Left cardiac atrium (tissue), 4 donors: ENCODE data around the gene TOP1. TPM values are rescaled to one million over a fixed set of nuclear protein-coding genes. Genes with fewer than 3 reads are reported as not detected.

Experiments
- ATAC-seq, 2 donors: fragments of 200-7000 bp; cut with Tn5 transposase; one replicate each; pipeline ENCODE4 v1.9.1; 2020; ENCODE audit warnings: mild to moderate bottlenecking in 2 of 2, moderate library complexity in 2 of 2
- DNase-seq: peaks from one replicate; pipeline ENCODE4 v3.0.0-alpha.2; 2020
- intact Hi-C, 2 donors: fragments of 100-400 bp; cut with DNase I; formaldehyde crosslinking; loops; one replicate each; pipeline versions ENCODE4 v1.14.1 to v1.15.1; 2022 to 2023
- total RNA-seq, 2 donors: library from RNA; stranded (reverse); fragmentation: NEBNext Ultra II Directional; extraction: Animal tissue kit (Norgen Biotek cat#: 25700); gene quantifications; one replicate each; pipeline ENCODE4 v1.2.1, GENCODE V29; 2021
- donor health status: DM: no; HTN: yes; CAD: no.
- donor health status: DM: no; HTN: yes; CAD: no; lungs with severe emphysema.
- donor health status: DM: yes; HTN: yes; CAD: no.
- donor health status: Dilated cardiomyopathy.

TOP1 gene
- total RNA-seq, 2 donors from 2014 or later, result 26.8 to 30.4 TPM

DNA sequence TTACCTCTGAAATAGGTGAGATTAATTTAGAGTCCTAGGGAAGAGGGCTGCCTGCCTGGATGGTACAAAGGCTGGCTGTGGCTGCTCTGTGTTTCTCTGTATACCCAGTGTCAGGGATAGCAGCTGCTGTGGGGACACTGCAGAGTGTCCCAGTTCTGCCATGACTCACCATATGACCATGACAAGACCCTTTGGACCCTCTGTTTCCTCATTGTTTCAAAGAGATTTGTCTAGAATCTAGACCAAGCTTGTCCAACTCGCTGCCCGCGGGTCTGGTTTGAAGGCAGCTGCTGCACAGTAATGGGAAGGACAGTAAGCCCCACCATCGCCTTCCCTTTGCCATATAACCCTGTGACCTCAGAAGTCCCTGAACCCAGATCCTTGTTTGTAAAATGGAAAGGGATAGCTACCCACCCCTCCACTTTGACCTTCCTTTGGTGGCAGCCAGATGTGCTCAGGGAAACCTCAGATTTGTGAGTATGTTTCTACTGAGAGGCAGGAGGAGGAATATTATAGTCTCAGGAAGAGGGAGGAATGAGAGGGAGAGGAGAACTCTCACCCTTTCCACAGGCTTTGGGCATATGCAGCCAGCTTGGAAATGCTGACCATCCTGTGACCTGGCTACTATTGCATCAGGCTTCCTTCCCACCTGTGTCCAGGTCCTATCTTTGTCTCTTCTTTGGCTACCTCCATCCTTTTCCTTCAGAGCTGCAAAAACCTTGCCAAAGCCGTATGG lies 122.7 kb downstream of the TOP1 start:
- DNase-seq (no peak), ATAC-seq (no peak)
- intact Hi-C loops, result no loop called here

DNA sequence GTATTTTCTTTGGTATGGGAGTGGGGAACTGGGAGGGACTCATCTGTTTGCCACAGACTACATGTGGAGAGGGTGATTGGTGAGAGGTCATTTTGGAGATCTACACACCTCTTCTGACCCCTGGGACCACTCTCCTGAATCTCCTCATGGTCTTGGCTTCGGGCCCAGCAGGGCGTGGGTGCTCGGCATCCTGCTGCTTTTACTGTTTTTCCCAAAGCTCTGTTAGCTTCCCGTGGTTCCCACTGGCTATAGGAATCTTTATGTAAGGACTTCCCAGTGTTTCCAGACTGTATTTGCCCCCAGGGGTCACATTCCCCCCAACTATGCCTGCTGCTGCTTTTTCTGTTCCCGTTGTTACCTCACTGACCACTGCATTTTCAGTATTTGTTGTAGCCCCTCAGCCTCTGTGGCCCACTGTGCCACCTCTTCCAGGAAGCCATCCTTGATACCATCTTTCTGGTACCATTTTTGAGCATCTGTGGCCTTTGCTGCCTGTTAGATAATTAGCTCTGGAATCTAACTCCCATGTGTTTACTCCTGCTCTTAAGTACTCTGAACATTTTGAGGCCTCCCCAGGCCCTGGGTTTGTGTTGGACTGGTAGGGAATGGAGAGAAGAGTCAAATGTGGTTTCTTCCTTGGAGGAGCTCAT lies 123.6 kb downstream of the TOP1 start:
- intact Hi-C loops, result no loop called here
- no peak for ATAC-seq
- no peak for DNase-seq

DNA sequence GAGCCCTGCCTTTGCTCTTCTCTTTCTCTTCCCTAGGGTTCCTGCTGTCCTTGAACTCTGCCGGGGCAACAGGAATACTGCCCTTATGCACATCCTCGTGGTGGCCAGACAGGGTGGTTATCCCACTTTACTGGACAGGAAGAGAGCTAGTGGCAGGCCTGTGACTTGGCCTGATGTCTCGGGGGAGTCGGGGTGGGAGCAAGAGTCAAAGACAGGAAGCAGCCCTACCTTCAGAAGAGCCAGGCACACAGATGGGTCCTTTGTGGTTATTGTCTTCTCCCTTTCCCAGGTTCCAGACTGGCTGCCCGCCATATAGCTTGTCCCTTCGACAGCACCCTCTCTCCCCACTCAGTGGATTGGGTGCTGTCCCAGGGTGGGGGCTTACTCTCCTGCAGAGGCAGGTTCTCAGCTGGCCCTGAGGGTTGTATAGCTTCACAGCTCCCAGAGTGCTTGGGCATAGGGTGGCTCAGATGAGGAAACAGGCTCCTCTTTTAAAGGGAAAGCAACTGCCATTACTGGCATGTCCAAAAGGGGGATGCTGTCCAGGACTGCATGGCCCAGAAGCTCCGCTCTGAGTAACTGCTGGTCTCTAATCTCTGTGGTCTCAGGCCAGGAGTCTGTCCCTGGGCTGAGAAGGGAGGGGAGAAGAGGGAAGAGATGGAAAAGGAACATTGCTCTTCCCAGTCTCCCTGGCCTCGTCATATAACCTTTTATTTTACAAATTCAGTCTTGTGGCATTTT lies 126.0 kb downstream of the TOP1 start:
- ATAC-seq, result peak; percentile 58 to 61
- DNase-seq, result no peak
- intact Hi-C loops, result no loop called here

DNA sequence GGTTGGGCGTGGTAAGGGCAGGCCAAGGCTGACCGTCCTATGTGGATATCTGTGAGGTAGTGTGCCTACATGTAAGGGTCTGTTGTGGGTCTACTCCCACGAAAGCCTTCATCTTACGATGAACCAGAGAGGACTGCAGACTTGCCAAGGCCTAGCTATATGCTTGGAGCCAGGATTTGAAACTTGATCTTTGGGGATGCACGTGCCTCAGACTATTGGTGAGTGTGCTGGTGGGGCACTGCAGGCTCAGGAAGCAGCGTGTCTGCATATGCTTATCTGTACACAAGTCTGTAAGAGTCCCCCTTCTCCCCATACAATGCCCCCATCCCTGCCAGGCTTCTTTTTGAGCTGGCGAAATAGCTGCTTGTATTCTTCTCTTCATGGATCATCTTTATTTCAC lies 126.6 kb downstream of the TOP1 start:
- no peak for DNase-seq
- ATAC-seq, result no peak
- intact Hi-C loops, result no loop called here

DNA sequence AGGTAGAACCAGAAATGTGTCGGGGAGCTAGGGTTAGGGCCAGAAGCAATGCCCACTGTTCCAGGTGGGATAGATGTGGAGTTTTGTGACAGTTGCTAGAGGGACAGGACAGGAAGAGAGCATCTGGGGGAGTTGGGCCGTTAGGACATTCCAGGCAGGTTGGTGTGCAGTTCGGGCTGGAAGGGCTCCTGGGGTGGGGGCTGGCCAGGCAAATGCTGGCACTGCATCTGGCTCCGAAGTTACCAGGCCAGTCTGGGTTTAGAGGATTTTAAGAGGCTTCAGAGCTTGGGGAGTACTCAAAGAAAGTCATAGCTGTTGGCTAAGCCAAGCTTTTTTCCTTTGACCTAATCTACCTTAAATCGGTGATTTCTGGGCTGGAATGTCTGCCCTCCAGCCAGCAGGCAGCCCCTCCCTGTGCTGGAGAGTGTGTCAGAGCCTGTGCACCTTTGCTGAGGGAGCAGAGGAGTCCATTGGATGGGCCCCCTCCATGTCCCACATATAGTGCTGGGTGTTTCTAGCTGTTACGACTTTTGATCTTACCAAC lies 129.5 kb downstream of the TOP1 start:
- no peak for DNase-seq
- intact Hi-C loops, result no loop called here
- ATAC-seq, result no peak

DNA sequence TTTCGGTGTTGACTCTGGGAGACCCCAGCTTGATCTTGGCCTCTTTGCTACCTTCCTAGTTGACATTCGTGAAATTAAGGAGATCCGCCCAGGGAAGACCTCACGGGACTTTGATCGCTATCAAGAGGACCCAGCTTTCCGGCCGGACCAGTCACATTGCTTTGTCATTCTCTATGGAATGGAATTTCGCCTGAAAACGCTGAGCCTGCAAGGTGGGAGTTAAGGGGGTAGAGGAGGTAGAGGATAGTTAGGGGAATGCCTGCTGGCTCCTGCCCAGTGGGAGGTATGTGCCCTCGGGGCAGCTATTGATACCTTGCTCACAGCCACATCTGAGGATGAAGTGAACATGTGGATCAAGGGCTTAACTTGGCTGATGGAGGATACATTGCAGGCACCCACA lies 130.9 kb downstream of the TOP1 start:
- intact Hi-C loops, result no loop called here
- ATAC-seq (no peak), DNase-seq (no peak)

DNA sequence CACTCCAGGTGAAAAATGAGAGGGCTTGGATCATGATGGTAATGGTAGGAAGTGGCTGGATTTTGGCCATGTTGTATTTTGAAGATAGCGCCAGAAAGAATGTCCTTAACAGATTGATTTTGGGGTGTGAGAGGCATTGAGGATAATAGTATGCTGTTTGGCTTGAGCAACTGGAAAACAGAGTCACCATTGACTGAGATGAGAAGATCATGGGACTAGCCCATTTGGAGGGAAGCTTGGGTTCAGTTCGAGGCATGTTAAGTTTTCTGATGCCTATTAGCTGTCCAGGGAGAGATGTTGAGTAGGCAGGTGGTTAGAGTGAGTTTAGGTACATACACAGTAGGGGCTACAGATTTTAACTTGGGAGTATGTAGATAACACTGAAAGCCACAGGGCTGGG lies 132.1 kb downstream of the TOP1 start:
- no peak for ATAC-seq
- intact Hi-C loops, result no loop called here
- DNase-seq, result no peak

DNA sequence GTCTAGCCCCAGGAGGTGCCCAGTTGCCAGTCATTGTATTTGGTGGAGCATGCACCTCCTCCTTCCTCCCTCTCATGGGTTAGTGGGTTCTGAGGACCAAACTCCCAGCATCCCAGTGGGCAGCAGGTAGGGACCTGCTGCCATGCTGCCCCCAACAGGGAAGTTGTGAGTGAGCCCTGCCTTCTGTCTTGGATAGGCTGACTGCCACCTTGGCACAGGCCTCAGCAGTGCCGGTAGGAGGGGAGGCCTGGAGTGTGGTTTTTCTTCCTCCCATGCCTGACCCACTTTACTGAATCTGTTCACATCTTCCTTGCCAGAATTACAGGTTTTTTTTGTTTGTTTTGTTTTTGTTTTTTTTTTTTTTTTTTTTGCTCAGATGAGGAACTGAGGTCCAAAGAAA lies 133.3 kb downstream of the TOP1 start:
- DNase-seq (no peak), ATAC-seq (no peak)
- intact Hi-C loops, result no loop called here

DNA sequence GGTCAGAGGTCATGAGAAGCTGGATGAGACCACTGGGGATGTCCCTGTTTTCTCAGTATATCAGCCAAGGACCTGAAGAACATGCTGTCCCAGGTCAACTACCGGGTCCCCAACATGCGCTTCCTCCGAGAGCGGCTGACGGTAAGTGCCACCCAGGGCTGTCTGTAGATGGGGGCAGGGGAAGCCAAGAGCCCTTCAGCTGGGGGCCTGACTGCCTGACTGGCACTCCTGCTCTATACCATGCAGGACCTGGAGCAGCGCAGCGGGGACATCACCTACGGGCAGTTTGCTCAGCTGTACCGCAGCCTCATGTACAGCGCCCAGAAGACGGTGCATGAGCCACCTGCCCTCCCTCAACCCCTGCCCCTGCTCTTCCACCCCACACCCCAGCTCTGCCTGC lies 133.8 kb downstream of the TOP1 start:
- ATAC-seq (no peak), DNase-seq (no peak)
- intact Hi-C loops, result no loop called here

DNA sequence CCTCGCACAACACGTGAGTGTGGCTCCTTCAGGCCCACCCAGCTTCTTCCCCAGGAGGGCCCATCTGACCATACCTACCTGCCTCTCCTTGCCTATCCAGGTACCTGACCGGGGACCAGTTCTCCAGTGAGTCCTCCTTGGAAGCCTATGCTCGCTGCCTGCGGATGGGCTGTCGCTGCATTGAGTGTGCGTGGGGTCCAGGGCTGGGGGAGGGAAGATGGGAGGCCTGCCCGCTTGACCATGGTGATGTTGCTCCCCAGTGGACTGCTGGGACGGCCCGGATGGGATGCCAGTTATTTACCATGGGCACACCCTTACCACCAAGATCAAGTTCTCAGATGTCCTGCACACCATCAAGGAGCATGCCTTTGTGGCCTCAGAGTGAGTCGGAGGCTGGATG lies 135.2 kb downstream of the TOP1 start:
- ATAC-seq, result no peak
- DNase-seq, result no peak
- intact Hi-C loops, result no loop called here

DNA sequence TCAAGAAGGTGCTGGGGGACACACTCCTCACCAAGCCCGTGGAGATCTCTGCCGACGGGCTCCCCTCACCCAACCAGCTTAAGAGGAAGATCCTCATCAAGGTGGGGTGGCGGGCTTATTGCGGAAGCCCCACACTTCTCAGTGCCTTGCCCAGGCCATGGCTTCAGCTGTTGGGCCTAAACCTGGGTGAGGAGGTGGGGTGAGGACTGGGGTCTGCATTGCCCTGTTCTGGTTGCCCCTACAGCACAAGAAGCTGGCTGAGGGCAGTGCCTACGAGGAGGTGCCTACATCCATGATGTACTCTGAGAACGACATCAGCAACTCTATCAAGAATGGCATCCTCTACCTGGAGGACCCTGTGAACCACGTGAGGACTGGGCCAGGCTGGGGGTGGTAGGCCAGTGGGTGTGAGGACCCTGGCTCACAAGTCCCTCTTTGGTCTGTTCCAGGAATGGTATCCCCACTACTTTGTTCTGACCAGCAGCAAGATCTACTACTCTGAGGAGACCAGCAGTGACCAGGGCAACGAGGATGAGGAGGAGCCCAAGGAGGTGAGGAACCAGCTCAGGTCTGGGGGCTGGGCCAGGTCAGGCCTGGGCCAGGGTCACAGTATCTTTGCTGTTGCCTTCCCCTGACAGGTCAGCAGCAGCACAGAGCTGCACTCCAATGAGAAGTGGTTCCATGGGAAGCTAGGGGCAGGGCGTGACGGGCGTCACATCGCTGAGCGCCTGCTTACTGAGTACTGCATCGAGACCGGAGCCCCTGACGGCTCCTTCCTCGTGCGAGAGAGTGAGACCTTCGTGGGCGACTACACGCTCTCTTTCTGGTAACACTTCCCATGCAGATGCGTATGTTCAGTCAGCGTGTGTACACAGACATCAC lies 136.6 kb downstream of the TOP1 start:
- intact Hi-C loops, result no loop called here
- DNase-seq, result no peak
- ATAC-seq, result no peak

DNA sequence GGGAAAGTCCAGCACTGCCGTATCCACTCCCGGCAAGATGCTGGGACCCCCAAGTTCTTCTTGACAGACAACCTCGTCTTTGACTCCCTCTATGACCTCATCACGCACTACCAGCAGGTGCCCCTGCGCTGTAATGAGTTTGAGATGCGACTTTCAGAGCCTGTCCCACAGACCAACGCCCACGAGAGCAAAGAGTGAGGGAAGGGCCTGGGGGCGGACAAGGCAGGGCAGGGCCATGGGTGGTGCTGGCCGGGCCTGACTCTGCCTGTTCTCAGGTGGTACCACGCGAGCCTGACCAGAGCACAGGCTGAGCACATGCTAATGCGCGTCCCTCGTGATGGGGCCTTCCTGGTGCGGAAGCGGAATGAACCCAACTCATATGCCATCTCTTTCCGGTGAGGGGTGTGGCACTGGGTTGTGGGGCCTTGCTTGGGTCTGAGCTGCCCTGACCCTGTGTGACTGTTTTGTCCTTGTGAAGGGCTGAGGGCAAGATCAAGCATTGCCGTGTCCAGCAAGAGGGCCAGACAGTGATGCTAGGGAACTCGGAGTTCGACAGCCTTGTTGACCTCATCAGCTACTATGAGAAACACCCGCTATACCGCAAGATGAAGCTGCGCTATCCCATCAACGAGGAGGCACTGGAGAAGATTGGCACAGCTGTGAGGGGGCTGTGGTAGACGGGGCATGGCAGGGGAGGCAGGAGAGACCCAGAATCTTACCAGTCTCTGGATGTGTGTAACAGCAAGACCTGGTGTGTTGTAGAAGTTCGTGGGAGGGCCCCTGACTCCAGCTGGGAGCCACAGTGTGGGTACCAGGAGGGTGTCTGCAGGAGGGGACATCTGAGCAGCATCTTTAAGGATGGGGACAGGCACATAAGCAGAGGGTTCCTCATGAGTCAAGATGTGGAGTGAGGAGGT lies 137.8 kb downstream of the TOP1 start:
- DNase-seq (no peak), ATAC-seq (no peak)
- intact Hi-C loops, result no loop called here

DNA sequence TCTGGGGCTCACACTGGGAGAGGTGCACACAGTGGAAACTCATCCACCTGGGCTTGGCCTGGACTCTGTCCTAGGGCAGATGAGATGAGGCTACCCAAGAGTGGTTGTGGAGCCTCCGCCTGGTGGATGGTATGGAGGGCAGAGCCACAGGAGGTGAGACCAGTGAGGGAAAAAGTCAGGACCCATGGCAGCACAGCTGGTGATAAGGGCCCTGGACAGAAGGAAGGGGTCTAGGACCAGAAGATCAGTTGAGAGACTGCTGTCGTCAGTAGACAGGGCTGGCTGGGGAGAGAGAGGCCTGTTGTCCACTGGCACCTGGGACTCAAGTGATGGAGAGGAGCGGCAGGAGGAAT lies 138.5 kb downstream of the TOP1 start:
- intact Hi-C loops, result no loop called here
- ATAC-seq, result no peak
- no peak for DNase-seq

DNA sequence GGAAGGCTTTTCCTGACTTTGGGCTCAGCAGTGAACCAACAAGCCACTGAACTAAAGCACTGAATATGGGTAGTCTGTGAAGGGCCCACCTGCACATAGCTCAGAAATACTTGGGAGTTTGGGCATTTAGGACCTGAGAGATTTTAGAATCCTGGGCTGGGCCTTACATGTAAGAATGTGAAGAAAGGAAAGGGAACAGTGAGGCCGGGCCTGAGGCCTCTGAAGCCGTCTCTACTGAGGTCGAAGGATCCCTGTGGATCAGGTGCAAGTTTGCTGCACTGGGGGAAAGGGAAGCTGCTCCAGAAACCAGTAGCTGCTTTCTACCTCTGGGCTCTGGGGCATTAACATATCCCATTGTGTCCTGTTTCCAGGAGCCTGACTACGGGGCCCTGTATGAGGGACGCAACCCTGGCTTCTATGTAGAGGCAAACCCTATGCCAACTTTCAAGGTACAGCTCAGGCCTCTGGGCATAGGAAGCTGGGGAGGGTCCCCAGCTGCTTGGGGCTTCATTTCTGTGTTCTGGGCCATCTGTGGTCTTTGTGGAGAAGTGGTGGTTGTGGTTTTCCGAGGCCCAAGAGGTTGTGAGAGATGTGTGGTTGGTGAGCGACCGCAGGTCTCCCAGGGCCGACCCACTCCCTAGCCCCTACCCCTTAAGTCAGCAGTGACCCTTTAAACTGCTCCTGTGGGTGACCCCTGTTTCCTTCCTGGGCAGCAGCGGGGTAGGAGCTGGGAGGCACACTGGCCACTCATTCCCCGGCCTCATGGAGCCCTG lies 139.0 kb downstream of the TOP1 start:
- intact Hi-C loops, result no loop called here
- ATAC-seq, result no peak
- no peak for DNase-seq

DNA sequence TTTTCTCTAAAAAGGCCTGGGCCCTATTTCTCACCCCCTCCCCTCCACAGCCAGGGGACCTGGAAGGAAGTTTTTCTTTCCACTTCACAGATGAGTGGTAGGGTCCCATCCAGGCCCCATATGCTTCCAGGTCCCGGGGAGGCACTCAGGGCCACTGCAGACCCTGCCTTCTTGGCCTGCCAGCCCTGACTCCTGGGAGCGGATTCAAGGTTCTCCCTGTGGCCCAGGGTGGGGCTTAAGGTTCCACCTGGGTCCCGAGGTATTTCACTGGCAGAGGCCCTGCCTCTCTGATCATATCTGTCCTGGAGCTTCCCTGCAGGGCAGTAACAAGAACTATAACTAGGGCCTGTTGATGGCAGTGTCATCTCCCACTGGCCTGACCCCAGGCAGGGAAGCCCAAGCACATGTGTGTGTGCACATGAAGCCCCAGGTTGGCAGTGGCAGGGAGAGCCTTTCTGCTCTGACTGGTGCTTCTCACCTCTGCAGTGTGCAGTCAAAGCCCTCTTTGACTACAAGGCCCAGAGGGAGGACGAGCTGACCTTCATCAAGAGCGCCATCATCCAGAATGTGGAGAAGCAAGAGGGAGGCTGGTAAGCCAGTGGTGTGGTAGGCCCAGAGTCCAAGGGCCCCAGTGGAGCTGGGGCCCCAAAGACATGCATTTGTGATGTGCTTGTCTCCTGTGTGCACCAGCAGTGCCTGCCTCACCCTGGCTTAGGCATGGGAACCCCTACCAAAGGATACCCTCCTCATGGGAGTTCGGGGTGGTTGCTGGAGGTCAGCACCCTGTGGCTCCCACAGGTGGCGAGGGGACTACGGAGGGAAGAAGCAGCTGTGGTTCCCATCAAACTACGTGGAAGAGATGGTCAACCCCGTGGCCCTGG lies 139.9 kb downstream of the TOP1 start:
- ATAC-seq (no peak), DNase-seq (no peak)
- intact Hi-C loops, result no loop called here

DNA sequence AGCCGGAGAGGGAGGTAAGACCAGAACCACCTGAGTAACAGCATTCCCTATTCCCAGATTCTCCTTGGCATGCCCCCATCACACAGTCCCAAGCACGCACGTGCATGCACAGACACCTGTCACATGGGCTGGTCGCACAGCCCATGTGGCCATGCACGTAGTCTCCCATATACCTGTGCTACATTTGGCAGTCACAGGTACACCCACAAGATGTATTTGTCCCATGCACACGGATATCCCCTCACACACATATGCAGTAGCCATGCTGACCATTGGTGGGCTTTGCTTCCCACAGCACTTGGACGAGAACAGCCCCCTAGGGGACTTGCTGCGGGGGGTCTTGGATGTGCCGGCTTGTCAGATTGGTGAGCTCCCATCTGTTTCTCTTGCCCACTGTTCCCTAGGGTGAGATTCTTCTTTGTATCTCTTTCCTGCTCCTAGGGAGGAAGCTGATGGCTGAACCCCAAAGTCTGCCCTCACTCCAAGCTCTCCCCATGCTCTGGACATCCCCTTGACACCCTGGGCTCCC lies 140.6 kb downstream of the TOP1 start:
- intact Hi-C loops, result no loop called here
- DNase-seq (no peak), ATAC-seq (no peak)
